ENCODE measurements around the gene KRT15. TPM values are rescaled to one million over a fixed set of nuclear protein-coding genes. Genes with fewer than 3 reads are reported as not detected.

The KRT15 gene
- total RNA-seq, 1 experiment from 2014 or later: 0.13 TPM

DNA sequence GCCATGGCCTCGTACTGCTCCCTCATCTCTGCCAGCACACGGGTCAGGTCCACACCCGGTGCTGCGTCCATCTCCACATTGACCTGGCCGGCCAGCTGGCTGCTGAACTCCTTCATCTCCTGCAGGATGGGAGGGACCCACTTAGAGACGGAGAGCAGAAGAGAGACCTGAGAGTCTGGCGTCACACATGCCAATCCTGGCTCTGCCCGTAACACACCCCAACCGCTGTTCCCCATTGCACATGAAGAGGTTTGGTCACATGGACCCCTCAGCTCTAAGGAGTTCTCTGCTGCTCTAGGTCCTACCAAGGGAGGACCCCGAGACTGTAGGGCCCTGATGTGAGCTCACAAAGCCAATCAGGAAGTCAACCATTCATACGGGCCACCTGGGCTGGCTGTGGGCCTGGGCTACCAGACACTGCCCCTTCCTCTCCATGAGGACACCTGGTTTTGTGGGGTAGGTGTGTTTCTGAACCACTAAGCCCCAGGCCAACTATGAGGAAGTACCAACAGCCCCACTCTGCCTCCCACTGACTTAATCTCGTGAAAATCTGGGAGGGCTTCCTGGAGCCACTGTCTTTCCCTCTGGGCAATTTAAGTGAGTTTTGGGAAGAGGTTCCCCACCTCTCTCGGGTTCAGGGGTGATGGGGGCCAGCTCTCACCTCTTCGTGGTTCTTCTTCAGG, 2.4 kb downstream of the KRT15 start:
- in situ Hi-C loops (cut with HindIII; ENCODE audit: low pct_unique_long_range_greater_than_20kb, low sequenced_read_pairs): no loop called here
- no peak for DNase-seq (ENCODE audit: low read depth, low spot score)

DNA sequence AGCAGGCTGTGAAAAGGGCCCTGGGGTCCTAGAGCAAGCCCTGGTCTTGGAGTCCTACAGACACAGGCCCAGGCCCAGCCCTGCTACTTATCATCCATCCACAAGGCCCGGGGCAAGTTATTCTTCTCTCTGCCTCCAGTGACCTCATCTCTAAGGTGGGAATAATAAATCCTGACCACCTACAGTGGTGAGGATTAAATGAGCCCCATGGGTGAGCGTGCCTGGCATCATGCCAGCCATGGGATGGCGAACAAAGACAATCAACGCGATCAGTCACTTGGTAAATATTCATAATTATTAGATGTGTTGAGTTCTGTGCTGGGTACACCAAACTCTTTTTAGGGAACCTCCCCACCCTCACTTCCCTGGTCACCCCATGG, 5.5 kb downstream of the KRT15 start:
- DNase-seq (ENCODE audit: low read depth, low spot score): no peak

DNA sequence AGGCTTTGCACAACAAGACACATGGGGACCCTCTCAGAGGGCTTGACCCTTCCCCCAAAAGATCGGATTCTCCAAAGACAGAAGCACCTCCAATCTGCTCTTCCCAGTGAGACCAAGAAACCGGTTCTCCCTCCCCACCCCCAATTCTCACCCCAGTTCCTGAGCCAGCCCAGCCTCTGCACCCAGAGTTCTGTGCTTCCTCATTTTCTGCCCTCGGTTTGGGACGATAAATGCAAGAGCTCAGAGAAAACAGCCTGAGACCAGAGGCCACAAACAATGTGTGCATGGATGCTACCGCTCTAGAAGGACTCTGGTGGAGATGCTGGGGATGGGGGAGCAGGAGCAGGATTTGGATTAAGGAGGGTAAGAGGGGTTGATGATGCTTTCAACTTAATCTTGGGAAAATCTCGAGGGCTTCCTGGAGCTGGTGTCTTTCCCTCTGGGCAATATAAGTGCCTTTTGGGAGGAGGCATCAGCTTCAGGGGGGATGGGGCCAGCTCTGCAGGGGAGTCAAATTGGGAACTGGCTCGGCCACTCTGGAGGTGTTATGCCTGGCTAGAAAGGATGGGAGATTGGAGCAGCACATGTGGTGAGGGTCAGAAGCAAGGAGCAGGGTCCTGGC, 6.0 kb downstream of the KRT15 start:
- in situ Hi-C loops (cut with HindIII; ENCODE audit: low pct_unique_long_range_greater_than_20kb, low sequenced_read_pairs): no loop called here

More for the DNA sequence above, 5.5 kb downstream of the KRT15 start:
- in situ Hi-C loops (cut with HindIII; ENCODE audit: low pct_unique_long_range_greater_than_20kb, low sequenced_read_pairs): no loop called here

DNA sequence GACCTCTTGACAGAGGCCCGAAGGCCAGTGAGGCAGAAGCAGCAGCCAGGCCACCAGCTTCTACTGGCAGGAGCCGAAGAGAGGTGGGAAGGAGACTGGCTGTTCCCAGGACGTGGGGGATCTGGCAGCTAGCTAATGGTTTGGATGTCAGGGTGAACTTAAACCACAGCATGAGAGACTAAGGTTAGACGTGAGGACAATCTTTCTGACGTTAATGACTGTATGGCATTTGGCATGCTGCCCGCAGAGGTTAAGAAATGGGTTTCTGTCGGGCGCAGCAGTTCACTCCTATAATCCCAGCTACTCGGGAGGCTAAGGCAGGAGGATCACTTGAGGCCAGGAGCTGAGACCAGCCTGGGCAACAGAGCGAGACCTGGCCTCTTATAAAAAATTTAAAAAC, 7.0 kb downstream of the KRT15 start:
- no peak for DNase-seq (ENCODE audit: low read depth, low spot score)
- in situ Hi-C loops (cut with HindIII; ENCODE audit: low pct_unique_long_range_greater_than_20kb, low sequenced_read_pairs): no loop called here

More for the DNA sequence above, 6.0 kb downstream of the KRT15 start:
- DNase-seq (ENCODE audit: low read depth, low spot score): no peak

DNA sequence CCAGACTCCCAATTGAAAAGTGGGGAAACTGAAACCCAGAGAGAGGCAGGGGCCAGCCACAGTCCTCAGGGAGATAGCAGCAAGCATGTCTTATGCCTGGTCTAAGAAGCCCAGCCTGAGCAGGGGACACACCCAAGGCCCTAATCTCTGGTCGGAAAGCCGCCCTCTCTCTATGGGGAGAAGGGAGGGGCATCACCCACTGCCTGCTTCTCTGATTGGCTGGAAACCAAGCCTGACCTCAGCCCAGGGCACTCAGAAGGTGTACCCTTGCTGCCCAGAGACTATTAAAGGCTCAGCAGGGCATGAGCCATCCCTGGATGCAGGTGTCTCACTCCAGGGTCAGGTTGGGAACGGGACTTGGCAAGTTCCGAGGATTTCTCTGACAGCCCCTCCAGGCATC, 7.6 kb downstream of the KRT15 start:
- in situ Hi-C loops (cut with HindIII; ENCODE audit: low pct_unique_long_range_greater_than_20kb, low sequenced_read_pairs): no loop called here

DNA sequence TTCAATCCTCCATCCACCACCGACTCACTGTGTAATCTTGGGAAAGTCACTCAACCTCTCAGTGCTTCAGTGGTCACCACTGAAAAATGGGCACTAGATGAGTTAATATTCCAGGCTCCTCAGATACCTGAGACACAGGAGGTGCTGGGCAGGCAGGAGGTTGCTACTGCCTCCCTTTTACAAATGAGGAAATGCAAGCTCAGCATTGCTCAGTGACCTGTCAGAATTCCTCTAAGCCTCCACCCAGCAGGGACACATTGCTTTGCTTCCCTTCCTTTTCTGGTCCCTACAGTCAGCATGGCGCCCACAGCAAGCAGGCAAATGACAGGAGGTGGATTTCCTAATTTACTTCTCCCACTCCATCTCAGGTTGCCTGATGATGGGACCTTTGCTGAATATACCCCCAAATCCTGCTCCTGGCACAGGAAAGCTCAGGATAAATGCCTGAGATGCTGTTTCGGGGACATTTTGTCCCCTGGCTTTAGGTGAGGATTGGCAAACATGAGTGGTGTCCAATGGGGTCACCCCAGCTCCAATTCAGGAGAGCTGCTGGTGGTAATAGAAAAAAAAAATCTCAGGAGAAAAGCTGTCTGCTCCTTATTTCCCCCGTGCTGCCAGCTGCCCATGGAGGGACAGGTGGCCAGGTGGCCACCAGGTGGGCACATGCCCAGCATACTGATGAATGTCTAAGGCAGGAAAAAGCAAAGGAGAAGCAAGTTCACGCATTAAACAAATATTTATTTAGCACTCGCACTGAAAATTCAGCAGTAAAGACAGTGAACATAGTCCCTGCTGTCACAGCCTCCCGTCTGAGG, 8.2 kb downstream of the KRT15 start:
- no peak for DNase-seq (ENCODE audit: low read depth, low spot score)
- in situ Hi-C loops (cut with HindIII; ENCODE audit: low pct_unique_long_range_greater_than_20kb, low sequenced_read_pairs): no loop called here

More for the DNA sequence above, 7.6 kb downstream of the KRT15 start:
- no peak for DNase-seq (ENCODE audit: low read depth, low spot score)

DNA sequence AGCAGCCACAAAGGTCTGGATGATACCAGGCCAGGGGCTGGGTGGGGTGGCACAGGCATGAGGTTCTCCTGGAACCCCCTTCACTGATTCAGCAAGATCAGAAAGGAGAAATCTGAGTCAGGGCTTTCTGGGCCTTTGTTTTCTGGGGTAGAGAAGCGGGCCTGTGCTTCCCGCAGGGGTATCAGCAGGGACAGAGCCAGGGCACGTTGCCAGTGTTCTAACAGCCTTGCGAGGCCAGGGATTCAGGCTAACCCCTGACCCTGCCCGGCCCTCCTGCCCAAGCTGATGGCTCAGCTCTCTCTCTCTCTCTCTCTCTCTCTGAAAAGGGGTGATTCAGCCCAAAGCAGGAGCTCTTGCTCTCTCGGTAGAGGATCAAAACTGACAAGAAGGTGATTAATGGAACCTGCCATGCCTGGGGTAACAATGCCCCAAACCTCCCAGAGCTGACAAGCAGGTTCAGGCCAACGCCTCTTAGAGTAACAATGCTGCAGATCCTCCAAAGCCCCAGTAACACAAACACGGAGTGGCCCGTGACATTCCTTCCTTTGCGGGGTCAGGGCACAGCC, 11.3 kb downstream of the KRT15 start:
- in situ Hi-C loops (cut with HindIII; ENCODE audit: low pct_unique_long_range_greater_than_20kb, low sequenced_read_pairs): no loop called here

DNA sequence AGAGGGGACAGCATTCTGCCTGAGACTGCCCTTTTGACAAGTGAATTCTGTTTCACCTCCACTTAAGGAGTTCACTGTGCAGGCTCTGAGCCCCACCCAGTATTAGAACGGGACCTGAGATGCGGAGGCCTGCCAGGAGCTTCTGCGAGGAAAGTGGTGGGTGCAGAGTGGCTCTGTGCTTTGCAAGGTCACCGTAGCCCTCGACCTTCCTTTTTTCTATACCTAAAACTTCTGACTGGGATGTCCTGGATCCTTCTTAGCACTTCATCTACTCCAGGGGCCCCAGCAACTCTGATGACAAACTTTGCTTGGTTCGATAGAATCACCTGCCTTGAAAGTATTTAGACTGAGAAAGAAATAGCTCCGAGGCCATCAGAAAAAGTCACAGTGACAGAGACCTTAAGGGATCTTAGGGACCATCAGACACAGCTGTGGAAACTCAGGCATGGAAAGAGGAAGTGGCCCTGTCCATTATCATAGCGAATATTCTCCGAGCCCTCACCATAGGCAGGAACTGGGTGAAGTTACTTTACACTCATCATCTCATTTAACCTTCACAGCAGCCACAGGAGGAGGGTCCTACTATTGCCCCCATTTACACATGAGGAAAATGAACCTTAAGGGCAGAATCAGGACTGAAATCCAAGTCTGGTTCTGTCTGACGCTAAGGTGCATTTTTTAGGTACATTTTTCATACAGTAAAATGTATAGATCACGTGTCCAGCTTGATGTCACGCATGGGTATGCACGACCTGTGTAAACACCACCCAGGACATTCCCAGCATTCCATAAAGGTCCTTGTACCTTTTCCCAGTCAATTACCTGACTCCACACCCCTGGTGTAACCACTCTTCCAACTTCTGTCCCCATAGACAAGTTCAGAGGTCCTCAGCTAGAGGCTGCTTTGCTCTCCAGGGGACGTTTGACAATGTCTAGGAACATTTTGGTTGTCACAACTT, 12.6 kb downstream of the KRT15 start:
- in situ Hi-C loops (cut with HindIII; ENCODE audit: low pct_unique_long_range_greater_than_20kb, low sequenced_read_pairs): no loop called here
- no peak for DNase-seq (ENCODE audit: low read depth, low spot score)

More for the DNA sequence above, 11.3 kb downstream of the KRT15 start:
- no peak for DNase-seq (ENCODE audit: low read depth, low spot score)

DNA sequence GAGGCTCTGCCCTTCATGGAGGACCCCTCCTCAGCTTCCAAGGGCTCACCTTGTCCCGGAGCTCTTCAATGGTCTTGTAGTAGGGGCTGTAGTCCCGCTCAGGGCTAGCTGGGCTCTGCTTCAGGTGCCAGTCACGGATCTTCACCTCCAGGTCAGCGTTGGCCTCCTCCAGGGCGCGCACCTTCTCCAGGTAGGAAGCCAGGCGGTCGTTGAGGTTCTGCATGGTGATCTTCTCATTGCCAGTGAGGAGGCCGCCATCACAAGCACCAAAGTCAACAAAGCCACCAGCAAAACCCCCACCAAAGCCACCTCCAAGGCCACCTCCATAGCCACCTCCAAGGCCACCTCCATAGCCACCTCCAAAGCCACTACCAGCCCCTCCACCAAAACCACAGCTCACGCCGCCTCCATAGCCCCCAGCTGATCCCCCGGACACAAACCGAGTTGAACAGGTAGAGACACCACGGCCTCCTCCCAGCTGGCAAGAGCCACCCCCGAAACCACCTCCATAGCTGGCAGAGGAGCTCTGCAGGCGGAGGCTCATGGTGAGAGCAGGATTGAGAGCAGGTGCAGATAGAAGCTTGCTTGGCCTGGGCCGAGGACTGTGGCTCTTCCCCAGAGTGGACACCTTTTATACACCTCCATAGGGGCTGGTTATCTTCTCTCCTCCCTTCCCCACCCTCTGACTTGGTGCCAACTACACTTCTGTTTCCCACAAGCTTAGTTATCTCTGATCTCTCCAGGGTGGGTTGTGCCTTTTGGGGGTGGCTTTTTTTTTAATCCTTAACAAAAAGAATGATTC, 13.5 kb downstream of the KRT15 start, which contains the start of gene KRT13:
Gene KRT13, minus strand, starts transcription at position 606 of the 802 bp plus-strand sequence. Its CDS starts 62 bp downstream, at position 544.
- no peak for DNase-seq (ENCODE audit: low read depth, low spot score)
- in situ Hi-C loops (cut with HindIII; ENCODE audit: low pct_unique_long_range_greater_than_20kb, low sequenced_read_pairs): no loop called here

DNA sequence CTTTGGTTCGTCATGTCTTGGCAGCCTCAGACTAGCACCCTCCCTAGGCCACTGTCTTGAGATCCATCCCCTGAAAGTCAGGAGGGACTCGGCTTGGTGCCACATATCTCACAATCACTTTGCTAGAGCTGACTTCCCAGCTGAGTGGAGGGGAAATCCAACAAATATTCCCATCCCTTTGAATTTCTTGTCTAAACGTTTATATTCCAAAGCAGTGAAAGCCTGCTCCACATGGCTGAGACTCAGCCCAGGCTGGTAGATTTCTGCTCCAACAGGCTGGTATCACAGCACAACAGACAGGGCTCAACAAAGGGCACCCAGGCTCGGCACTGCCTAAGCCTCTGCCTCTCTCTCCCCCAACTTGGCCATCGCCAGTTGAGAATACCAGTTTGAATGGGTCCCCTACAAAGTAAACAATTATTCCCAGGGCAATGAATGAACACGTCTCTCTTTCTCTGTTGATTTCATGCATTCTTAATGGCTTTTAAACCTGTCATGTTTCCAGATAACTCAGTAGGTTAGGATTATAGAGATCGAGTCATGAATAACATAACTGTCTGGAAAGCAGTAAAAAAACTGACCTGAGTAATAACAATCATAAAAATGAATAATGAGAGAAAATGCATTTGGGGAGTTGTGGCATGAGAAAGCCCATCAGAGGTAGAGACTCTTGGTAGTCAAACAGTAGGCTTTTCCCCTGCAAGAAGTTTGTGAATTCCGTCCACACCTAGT, 14.3 kb downstream of the KRT15 start:
- in situ Hi-C loops (cut with HindIII; ENCODE audit: low pct_unique_long_range_greater_than_20kb, low sequenced_read_pairs): no loop called here
- DNase-seq (ENCODE audit: low read depth, low spot score): no peak

DNA sequence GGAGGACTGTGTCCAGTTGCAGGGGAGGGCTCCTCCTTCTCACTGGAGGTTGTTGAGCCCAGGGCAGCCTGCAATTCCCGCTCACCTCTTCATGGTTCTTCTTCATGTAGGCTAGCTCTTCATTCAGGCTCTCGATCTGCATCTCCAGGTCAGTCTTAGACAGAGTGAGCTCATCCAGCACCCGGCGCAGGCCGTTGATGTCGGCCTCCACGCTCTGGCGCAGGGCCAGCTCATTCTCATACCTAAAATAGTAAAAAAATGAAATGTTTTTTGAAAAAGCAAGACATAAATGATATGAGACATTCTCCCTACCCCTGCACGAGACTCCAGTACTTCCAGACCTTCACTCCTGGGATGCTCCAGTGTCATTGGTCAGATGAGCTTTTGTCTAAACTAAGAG, 15.5 kb downstream of the KRT15 start:
- in situ Hi-C loops (cut with HindIII; ENCODE audit: low pct_unique_long_range_greater_than_20kb, low sequenced_read_pairs): no loop called here
- DNase-seq (ENCODE audit: low read depth, low spot score): no peak

DNA sequence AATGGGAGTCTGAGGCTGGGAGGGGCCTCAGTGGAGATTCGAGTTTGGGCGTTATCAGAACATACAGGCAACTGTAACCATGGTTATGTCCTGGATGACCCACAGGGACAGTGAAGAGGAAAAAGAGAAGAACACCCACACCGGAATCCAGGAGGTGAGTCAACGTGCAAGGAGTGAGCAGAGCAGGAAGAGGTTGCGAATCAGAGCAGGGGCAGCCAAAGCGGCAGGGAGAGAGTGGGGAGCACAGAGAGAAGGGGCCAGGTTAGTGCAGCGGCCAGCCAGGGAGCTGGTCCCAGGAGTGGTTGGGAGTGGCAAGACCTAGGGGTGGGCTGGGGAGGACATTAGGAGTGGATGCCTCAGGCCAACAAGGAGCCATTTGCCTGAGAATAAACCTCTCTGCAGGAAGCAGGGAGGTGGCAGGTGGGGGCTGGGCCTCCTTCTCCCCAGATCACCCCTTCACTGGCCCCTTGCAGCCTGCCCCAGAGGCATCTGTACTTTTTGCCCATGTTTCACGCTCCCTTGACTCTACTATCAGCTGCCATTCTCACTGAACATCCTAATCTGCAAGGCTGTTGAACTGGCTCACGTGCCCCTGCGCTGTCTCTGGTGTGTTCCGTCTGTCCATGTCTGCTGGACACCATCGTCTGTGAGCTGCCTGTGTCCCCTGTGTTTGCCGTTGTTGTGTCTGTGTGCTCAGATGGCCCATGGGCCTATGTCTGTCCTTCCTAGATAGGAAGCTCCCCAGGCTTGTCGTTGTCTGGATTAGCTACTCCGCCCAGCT, 18.4 kb downstream of the KRT15 start:
- in situ Hi-C loops (cut with HindIII; ENCODE audit: low pct_unique_long_range_greater_than_20kb, low sequenced_read_pairs): no loop called here
- no peak for DNase-seq (ENCODE audit: low read depth, low spot score)

DNA sequence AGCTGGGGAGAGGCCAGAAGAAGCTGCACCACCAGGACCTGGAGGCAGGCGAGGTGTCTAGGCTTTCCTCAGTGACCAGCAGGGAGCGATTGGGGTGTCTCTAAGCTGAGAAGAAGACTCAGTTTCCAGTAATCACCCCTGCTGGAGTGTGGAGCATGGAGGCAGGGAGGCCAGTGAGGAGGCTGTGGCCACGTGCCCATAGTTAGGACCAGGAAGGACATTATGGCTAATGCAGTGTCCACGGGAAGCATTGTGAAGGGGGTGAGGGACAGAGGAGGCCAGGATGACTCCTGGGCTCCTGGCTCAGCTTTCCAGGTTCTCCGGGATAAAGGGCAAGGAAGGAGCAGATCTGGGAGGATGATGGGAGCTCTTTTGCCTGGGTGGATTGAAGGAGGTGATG, 19.0 kb downstream of the KRT15 start:
- DNase-seq (ENCODE audit: low read depth, low spot score): no peak
- in situ Hi-C loops (cut with HindIII; ENCODE audit: low pct_unique_long_range_greater_than_20kb, low sequenced_read_pairs): no loop called here

DNA sequence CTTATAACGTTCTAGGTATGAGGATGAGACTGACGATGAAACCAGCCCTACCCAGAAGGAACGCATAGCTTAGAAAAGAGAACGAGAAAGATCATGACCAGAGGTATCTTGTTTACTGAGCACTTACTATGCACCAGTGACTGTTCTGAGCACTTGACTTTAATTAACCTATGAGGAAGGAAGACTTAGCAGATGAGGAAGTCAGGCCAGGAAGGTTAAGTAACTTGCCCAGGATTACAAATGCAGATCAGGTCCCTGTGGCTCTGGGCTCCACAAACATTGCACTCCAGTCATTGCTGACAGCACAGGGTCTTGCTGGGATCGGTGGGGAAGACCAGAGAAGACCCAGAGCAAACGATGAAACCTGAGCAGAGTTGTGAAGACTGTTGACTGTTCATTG, 20.4 kb downstream of the KRT15 start:
- DNase-seq (ENCODE audit: low read depth, low spot score): no peak
- in situ Hi-C loops (cut with HindIII; ENCODE audit: low pct_unique_long_range_greater_than_20kb, low sequenced_read_pairs): no loop called here

DNA sequence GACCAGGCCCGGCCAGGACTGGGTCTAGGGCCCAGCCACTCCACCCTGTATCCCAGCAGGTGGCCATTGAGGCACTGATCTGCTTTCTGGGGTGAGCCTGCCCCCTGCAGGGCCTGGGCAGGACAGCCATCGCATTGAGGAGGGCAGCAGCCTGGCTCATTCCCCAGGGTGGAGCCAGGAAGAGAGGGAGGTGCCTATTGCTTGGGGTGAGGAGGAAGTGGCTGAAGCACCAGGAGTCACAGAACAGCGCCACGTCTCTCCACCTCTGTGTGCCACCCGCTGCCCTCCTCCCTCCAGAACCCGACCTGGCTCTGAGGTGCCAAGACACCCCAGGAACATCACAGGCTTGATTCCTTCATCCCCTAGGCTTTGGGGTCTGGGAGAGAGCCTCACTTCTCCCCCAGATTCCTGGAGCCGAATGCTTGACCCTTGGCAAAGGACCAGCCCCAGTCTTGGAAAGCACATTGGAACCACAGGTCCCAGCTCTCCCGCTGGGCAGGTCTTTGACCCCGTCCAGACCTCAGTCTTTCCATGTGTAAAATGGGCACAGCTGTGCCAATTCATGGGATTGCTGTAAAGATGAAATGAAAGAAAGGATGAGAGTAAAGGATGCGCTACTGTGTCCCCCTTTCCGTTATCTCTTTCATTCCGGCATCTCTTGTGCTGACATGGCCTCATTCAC, 21.7 kb downstream of the KRT15 start:
- peak; percentile 91 for DNase-seq (ENCODE audit: low read depth, low spot score)
- in situ Hi-C loops (cut with HindIII; ENCODE audit: low pct_unique_long_range_greater_than_20kb, low sequenced_read_pairs): no loop called here
